Measurements from ENCODE around the gene STK24. TPM values are rescaled to one million over a fixed set of nuclear protein-coding genes. Genes with fewer than 3 reads are reported as not detected.

The STK24 gene
- total RNA-seq, 6 donors from 2014 or later = 51.3 to 89.8 (median 78.6) TPM

- WGBS, 2 donors = 78 to 84% methylated on average over 6 of the region's 6 CpGs
- TF ChIP-seq EP300 (IDR thresholded peaks at IDR 0.05) (no peak), CTCF (IDR thresholded peaks at IDR 0.05) (no peak), POLR2A (IDR thresholded peaks at IDR 0.05) (no peak), POLR2AphosphoS5 (IDR thresholded peaks at IDR 0.05) (no peak)
Measured at GRCh38 chr13:98517576-98518310, 59.2 kb downstream of the STK24 start.

GRCh38 chr13:98515818-98516465 is 61.0 kb downstream of the STK24 start:
- Histone ChIP-seq H3K4me1 (peaks cover 0 to 15% (median 3%) of the 10 kb centered on the region in 4 donors), H3K9me3 (no peaks in the 10 kb centered on the region), H3K36me3 (peaks cover 0 to 17% (median 2%) of the 10 kb centered on the region in 4 donors), H3K27ac (no peak overlapping the region), H3K27me3 (no peaks in the 10 kb centered on the region), H3K4me3 (no peak overlapping the region)
- 84 to 87% methylated on average over 4 of the region's 4 CpGs for WGBS, 2 donors
- DNase-seq (no peak), ATAC-seq (ENCODE audit: low FRiP score in 2 of 2) (no peak)
- TF ChIP-seq POLR2AphosphoS5 (IDR thresholded peaks at IDR 0.05) = no peak
- no peak for TF ChIP-seq POLR2A (IDR thresholded peaks at IDR 0.05)
- no peak for TF ChIP-seq EP300 (IDR thresholded peaks at IDR 0.05)
- TF ChIP-seq CTCF (IDR thresholded peaks at IDR 0.05) = no peak

More at GRCh38 chr13:98517576-98518310, 59.2 kb downstream of the STK24 start:
- no peaks in the 10 kb centered on the region for H3K9me3 ChIP-seq
- H3K27me3 ChIP-seq = no peaks in the 10 kb centered on the region
- DNase-seq (no peak), ATAC-seq (ENCODE audit: low FRiP score in 2 of 2) (no peak)
- peaks cover 0 to 17% (median 2%) of the 10 kb centered on the region in 4 donors for H3K36me3 ChIP-seq
- H3K27ac ChIP-seq = no peak overlapping the region
- H3K4me3 ChIP-seq = no peak overlapping the region
- peaks cover 15 to 33% (median 18%) of the 10 kb centered on the region in 4 donors for H3K4me1 ChIP-seq

GRCh38 chr13:98514288-98514687 is 62.6 kb downstream of the STK24 start:
- 91 to 97% methylated on average over 1 of the region's 1 CpG for WGBS, 2 donors
- Histone ChIP-seq H3K27me3 (no peaks in the 10 kb centered on the region), H3K9me3 (no peaks in the 10 kb centered on the region), H3K27ac (no peak overlapping the region), H3K4me3 (no peak overlapping the region), H3K4me1 (peaks cover 8 to 17% (median 14%) of the 10 kb centered on the region in 4 donors), H3K36me3 (peaks cover 0 to 17% (median 2%) of the 10 kb centered on the region in 4 donors)
- TF ChIP-seq CTCF (IDR thresholded peaks at IDR 0.05) = no peak
- no peak for TF ChIP-seq POLR2AphosphoS5 (IDR thresholded peaks at IDR 0.05)
- TF ChIP-seq EP300 (IDR thresholded peaks at IDR 0.05) = no peak
- no peak for TF ChIP-seq POLR2A (IDR thresholded peaks at IDR 0.05)
- DNase-seq (no peak), ATAC-seq (ENCODE audit: low FRiP score in 2 of 2) (no peak)

- WGBS, 2 donors = 86% methylated on average over 2 of the region's 2 CpGs
- H3K9me3 ChIP-seq = no peaks in the 10 kb centered on the region
- no peak for ATAC-seq (ENCODE audit: low FRiP score in 2 of 2)
- DNase-seq = no peak
- no peaks in the 10 kb centered on the region for H3K27me3 ChIP-seq
- no peak overlapping the region for H3K4me3 ChIP-seq
- H3K36me3 ChIP-seq = peaks cover 0 to 17% (median 2%) of the 10 kb centered on the region in 4 donors
- no peak overlapping the region for H3K27ac ChIP-seq
- no peak for TF ChIP-seq POLR2AphosphoS5 (IDR thresholded peaks at IDR 0.05)
- TF ChIP-seq EP300 (IDR thresholded peaks at IDR 0.05) = no peak
- no peak for TF ChIP-seq POLR2A (IDR thresholded peaks at IDR 0.05)
- TF ChIP-seq CTCF (IDR thresholded peaks at IDR 0.05) = no peak
- H3K4me1 ChIP-seq = peaks cover 13 to 21% (median 18%) of the 10 kb centered on the region in 4 donors
Measured at GRCh38 chr13:98513837-98514236, 63.1 kb downstream of the STK24 start.

All from upper lobe of left lung (tissue), 6 donors.